ENCODE data around the gene PIGX.

Gene PIGX

DNA sequence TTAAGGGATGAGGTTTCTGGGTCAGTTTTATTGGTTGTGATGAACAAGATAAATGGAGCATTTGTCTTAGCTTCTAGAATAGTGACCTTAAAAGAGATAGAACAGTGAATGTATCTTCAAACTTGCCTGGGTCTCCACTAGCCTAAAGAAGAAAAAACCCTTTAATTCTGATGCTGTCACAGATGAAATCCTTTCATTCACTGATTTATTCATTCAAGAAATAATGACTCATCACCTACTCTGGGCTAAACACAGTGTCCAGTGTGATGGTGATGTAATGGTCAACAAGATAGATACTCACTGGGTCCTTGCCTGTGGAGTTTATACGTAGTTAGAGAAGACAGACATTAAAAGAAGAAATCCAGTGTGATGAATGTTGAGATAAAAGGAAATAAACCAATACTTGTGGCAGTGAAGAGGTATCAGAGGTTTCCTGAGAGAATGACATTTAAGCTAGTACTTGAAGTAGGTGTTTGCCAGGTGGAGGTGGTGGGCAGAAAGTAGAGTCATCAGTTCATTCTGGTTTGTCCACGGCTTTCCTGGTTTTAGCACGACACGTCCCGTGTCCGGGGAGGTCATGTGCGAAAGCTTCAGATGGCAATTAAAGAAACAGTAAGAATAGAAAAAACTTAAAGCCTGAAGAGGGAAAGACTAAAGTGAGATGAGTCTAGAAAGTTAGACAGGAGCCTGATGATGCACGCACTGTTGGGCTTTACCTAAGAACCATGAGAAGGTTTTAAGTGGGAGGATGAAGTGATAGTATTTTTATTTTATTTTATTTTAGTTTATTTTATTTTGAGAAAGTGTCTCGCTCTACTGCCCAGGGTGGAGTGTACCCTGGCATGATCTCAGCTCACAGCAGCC is 45.9 kb downstream of the PIGX start:
- no peak for DNase-seq

GRCh38 chr3:196763179-196763578 is 51.0 kb downstream of the PIGX start:
- DNase-seq: no peak

DNA sequence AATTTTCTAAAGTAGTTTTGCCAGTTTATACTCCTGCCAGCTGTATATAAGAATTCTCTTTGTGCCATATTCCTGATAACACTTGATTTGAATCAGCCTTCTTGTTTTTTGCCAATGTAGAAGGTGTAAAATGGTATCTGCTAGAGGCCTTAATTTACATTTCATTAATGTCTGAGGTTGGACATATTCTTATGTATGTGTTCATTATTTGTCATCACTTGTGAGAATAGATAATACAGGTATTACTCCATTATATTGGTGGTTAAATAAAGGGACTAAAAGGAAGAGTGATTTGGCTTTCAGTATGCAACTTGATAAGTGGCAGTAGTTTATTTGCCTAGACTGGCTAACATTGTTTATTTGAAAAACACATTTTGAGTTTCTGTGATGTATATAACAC is 53.3 kb downstream of the PIGX start:
- DNase-seq: no peak

- DNase-seq: no peak
These were observed 58.9 kb downstream of the PIGX start for GRCh38 chr3:196771067-196771466.

- DNase-seq: no peak
These were observed 59.9 kb downstream of the PIGX start for GRCh38 chr3:196772102-196772501.

DNA sequence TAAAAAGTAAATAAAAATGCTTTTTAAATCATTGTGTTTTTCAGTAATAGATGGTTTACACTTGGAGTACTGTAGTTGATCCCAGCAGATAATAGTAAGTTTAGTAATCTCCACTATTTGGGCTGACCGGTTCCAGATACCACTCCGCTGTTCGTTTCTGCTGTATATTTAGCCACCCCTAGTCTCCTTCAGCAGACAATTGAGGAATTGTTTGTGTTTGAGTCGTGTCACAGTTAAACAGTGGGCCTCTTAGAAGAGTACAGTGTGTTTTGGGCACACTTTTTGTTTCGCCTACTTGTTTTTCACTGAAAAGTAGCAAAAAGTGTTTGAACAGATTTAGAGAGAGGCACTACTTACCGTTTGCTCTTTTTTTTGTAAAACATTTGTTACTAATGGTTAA is 60.7 kb downstream of the PIGX start:
- DNase-seq: no peak

GRCh38 chr3:196774191-196774820 is 62.1 kb downstream of the PIGX start:
- DNase-seq: no peak

DNA sequence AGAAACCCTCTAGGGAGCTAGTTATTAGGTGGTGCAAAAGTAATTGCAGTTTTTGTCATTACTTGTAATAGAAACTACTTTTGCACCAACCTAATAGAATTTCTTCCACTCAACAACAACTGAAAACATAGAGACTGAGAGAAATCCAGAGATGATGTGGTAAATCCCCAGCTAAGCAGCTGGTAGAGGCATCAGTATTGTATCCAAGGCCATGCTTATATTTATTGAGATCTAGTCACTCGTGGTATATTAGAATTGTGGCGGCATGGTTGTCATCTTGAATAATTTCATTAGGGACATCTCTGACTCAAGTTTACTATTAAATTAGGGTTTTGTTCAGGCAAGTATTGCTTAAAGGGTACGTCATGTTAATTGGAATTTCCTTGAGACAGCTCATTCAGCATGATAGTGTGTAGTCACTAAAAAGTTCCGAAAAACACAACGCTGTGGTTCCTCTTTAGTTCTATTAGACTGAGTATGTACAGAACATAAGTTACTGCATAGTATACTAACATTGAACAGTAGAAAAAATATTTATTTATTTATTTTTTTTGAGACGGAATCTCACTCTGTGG is 62.8 kb downstream of the PIGX start:
- no peak for DNase-seq

- no peak for DNase-seq
These were observed 63.8 kb downstream of the PIGX start for GRCh38 chr3:196775938-196776337.

- DNase-seq: no peak
These were observed 65.7 kb downstream of the PIGX start for GRCh38 chr3:196777836-196778235.

DNA sequence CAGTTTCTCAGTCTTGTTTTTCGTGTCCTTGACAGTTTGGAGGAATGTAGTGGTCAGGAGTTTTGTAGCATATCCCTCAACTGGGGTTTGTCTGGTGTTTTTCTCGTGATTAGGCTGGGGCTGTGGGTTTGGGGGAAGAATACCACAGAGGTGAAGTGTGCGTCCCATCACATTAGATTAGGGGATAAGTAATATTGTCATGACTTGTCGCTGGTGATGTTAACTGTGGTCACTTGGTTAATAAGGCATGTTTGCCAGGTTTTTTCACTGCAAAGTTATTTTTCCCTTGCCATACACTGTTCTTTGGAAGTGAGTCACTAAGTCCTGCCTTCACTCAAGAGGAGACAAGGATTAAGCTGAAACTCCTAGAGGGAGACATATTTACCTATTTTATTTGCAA is 66.6 kb downstream of the PIGX start:
- DNase-seq: no peak

DNA sequence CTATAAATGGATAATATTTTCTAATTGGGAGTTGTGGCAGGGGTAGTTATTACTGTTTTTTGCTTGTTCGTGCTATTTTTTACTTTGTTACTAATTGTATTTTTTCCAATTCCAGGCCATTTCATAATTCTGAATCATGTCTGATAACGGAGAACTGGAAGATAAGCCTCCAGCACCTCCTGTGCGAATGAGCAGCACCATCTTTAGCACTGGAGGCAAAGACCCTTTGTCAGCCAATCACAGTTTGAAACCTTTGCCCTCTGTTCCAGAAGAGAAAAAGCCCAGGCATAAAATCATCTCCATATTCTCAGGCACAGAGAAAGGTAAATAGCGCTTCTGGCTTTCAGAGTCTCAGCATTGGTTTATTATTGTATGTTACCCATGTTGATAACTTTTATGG is 70.3 kb downstream of the PIGX start:
- DNase-seq: no peak
